H9 (cell line): Measurements from ENCODE around the gene SLC16A2. TPM values are rescaled to one million over a fixed set of nuclear protein-coding genes. Genes with fewer than 3 reads are reported as not detected.

Source experiments
- DNase-seq: peaks from one replicate; pipeline ENCODE4 v3.0.0-alpha.2; 2017
- H2AFZ ChIP-seq: one replicate; pipeline ENCODE4 v1.6.1; 2013; ENCODE audit warnings: mild to moderate bottlenecking, low read length, control low read depth, moderate library complexity
- H2AK5ac ChIP-seq: 2 replicates; pipeline ENCODE4 v1.6.1; 2013; ENCODE audit warnings: low read length, control low read depth, mixed read lengths; ENCODE audit not compliant: insufficient read length
- H2BK120ac ChIP-seq: one replicate; pipeline ENCODE4 v1.6.1; 2013; ENCODE audit warnings: low read depth, mild to moderate bottlenecking, low read length, control low read depth, inconsistent platforms; ENCODE audit not compliant: poor library complexity, severe bottlenecking
- H2BK12ac ChIP-seq: 2 replicates; pipeline ENCODE4 v1.6.1; 2013; ENCODE audit warnings: low read length, control low read depth, mixed read lengths, low read depth; ENCODE audit not compliant: insufficient read length
- H2BK15ac ChIP-seq: 2 replicates; pipeline ENCODE4 v1.6.1; 2013; ENCODE audit warnings: low read depth, low read length, control low read depth
- H2BK20ac ChIP-seq: one replicate; pipeline ENCODE4 v1.6.1; 2013; ENCODE audit warnings: low read depth, mild to moderate bottlenecking, low read length, control low read depth, inconsistent platforms; ENCODE audit not compliant: poor library complexity, severe bottlenecking
- H2BK5ac ChIP-seq: 2 replicates; pipeline ENCODE4 v1.6.1; 2013; ENCODE audit warnings: low read length, control low read depth, mixed read lengths; ENCODE audit not compliant: insufficient read length
- H3K14ac ChIP-seq: 2 replicates; pipeline ENCODE4 v1.6.1; 2013; ENCODE audit warnings: low read length, control low read depth; ENCODE audit not compliant: insufficient read depth
- H3K18ac ChIP-seq: 2 replicates; pipeline ENCODE4 v1.6.1; 2013; ENCODE audit warnings: low read depth, mild to moderate bottlenecking, mixed read lengths, low read length, control low read depth; ENCODE audit not compliant: insufficient read length
- H3K23ac ChIP-seq: 2 replicates; pipeline ENCODE4 v1.6.1; 2013; ENCODE audit warnings: low read length, control low read depth, mixed read lengths, low read depth; ENCODE audit not compliant: insufficient read length
- H3K23me2 ChIP-seq: 2 replicates; pipeline ENCODE4 v1.6.1; 2013; ENCODE audit warnings: low read depth, mild to moderate bottlenecking, mixed read lengths, low read length, control low read depth; ENCODE audit not compliant: insufficient read length, poor library complexity, severe bottlenecking
- H3K27ac ChIP-seq: 2 replicates; pipeline ENCODE4 v1.5.1; 2013; ENCODE audit warnings: low read length, control low read depth, mixed read lengths, low read depth; ENCODE audit not compliant: insufficient read length
- H3K27me3 ChIP-seq: 2 replicates; pipeline ENCODE4 v1.6.1; 2013; ENCODE audit warnings: low read length, control low read depth, inconsistent platforms; ENCODE audit not compliant: insufficient read depth
- H3K4ac ChIP-seq: 2 replicates; pipeline ENCODE4 v1.6.1; 2013; ENCODE audit warnings: low read depth, mild to moderate bottlenecking, control low read depth, inconsistent platforms, low read length, moderate library complexity
- H3K4me1 ChIP-seq: 2 replicates; pipeline ENCODE4 v1.6.1; 2013; ENCODE audit warnings: low read length, control low read depth, inconsistent platforms; ENCODE audit not compliant: insufficient read depth
- H3K4me2 ChIP-seq: 2 replicates; pipeline ENCODE4 v1.6.1; 2013; ENCODE audit warnings: low read length, control low read depth, mixed read lengths; ENCODE audit not compliant: insufficient read length, insufficient read depth
- H3K56ac ChIP-seq: 2 replicates; pipeline ENCODE4 v1.6.1; 2013; ENCODE audit warnings: low read depth, mild to moderate bottlenecking, mixed read lengths, low read length, control low read depth; ENCODE audit not compliant: insufficient read length
- H3K79me1 ChIP-seq: 2 replicates; pipeline ENCODE4 v1.6.1; 2013; ENCODE audit warnings: low read depth, mild to moderate bottlenecking, moderate library complexity, low read length, control low read depth, inconsistent platforms; ENCODE audit not compliant: insufficient read depth, poor library complexity, severe bottlenecking
- H3K79me2 ChIP-seq: 2 replicates; pipeline ENCODE4 v1.6.1; 2013; ENCODE audit warnings: low read length, control low read depth, inconsistent platforms; ENCODE audit not compliant: insufficient read depth
- H3K9ac ChIP-seq: 2 replicates; pipeline ENCODE4 v1.6.1; 2013; ENCODE audit warnings: low read length, control low read depth, mixed read lengths; ENCODE audit not compliant: insufficient read length; ENCODE audit errors: extremely low read depth
- H3K9me3 ChIP-seq: one replicate; pipeline ENCODE4 v1.6.1; 2013; ENCODE audit warnings: low read depth, low read length, inconsistent platforms; ENCODE audit not compliant: control insufficient read depth
- H3T11ph ChIP-seq: one replicate; pipeline ENCODE4 v1.6.1; 2013; ENCODE audit warnings: mild to moderate bottlenecking, low read length, control low read depth, inconsistent platforms
- H4K20me1 ChIP-seq: one replicate; pipeline ENCODE4 v1.6.1; 2013; ENCODE audit not compliant: control insufficient read depth, insufficient read length, insufficient read depth
- H4K5ac ChIP-seq: 2 replicates; pipeline ENCODE4 v1.6.1; 2013; ENCODE audit warnings: low read depth, mild to moderate bottlenecking, mixed read lengths, low read length, control low read depth; ENCODE audit not compliant: insufficient read length
- H4K8ac ChIP-seq: replicated peaks from 2 replicates; pipeline ENCODE4 v1.6.1; 2013; ENCODE audit warnings: low read length, control low read depth, mixed read lengths, low read depth; ENCODE audit not compliant: insufficient read length
- H4K91ac ChIP-seq: 2 replicates; pipeline ENCODE4 v1.6.1; 2013; ENCODE audit warnings: low read depth, mild to moderate bottlenecking, moderate library complexity, mixed read lengths, low read length, control low read depth; ENCODE audit not compliant: insufficient read length
- H3K27ac Mint-ChIP-seq, 3 experiments: 2 replicates in 2 of 3; 3 replicates in 1 of 3; pipeline ENCODE4 v1.8.0; 2020 to 2021; ENCODE audit warnings: mixed read lengths in 3 of 3, mild to moderate bottlenecking in 1 of 3, moderate library complexity in 1 of 3
- H3K27me3 Mint-ChIP-seq: 2 replicates; pipeline ENCODE4 v1.8.0; 2021; ENCODE audit warnings: low read depth, mild to moderate bottlenecking, moderate library complexity, mixed read lengths
- H3K36me3 Mint-ChIP-seq, 3 experiments: 2 replicates in 2 of 3; 3 replicates in 1 of 3; pipeline ENCODE4 v1.8.0; 2020 to 2021; ENCODE audit warnings: low read depth in 3 of 3, mixed read lengths in 3 of 3; ENCODE audit not compliant: insufficient read depth in 1 of 3
- H3K4me1 Mint-ChIP-seq, 2 experiments: 2 replicates each; pipeline ENCODE4 v1.8.0; 2020; ENCODE audit warnings: mixed read lengths in 2 of 2
- H3K4me3 Mint-ChIP-seq, 2 experiments: 2 replicates in 1 of 2; 3 replicates in 1 of 2; pipeline ENCODE4 v1.8.0; 2020 to 2021; ENCODE audit warnings: mild to moderate bottlenecking in 2 of 2, mixed read lengths in 2 of 2, moderate library complexity in 1 of 2
- H3K9me3 Mint-ChIP-seq, 2 experiments: 2 replicates in 1 of 2; 3 replicates in 1 of 2; pipeline ENCODE4 v1.8.0; 2020; ENCODE audit warnings: mild to moderate bottlenecking in 2 of 2, mixed read lengths in 2 of 2, moderate library complexity in 1 of 2
- CTCF ChIP-seq: fragments of 200-600 bp; sonication (generic); conservative IDR thresholded peaks from 3 replicates; pipeline ENCODE4 v1.8.0; 2021; ENCODE audit warnings: antibody characterized with exemption, mild to moderate bottlenecking
- WGBS: extraction: QIAGEN DNeasy Blood & Tissue Kit; methylation state at CpG from one replicate; pipeline ENCODE4 v1.1.7; 2013; ENCODE audit warnings: missing lambda C conversion rate, low lambda C conversion rate, mixed read lengths; ENCODE audit not compliant: insufficient read length; ENCODE audit errors: extremely low coverage; 5-methylcytosine and 5-hydroxymethylcytosine counted together
- total RNA-seq: library from RNA; stranded (reverse); gene quantifications from 2 replicates; pipeline ENCODE4 v1.2.1, GENCODE V29; 2021

The SLC16A2 gene
- total RNA-seq, 1 experiment from 2014 or later, result 17.1 TPM

GRCh38 chrX:74500555-74500954 lies 79.3 kb downstream of the SLC16A2 start:
- no peaks in the 10 kb centered on the region for H3K79me2 ChIP-seq
- no peaks in the 10 kb centered on the region for H3K27me3 ChIP-seq
- H2BK20ac ChIP-seq, result no peak overlapping the region
- no peak for TF ChIP-seq CTCF
- H2BK15ac ChIP-seq, result no peak overlapping the region
- no peak overlapping the region for H3K56ac ChIP-seq
- no peak overlapping the region for H3T11ph ChIP-seq
- H4K5ac ChIP-seq, result no peak overlapping the region
- no peaks in the 10 kb centered on the region for H3K23me2 ChIP-seq
- H3K9me3 ChIP-seq, result no peaks in the 10 kb centered on the region
- no peaks in the 10 kb centered on the region for H3K4me1 ChIP-seq
- Mint-ChIP-seq H3K36me3 (peaks cover 0 to 5% (median 2%) of the 10 kb centered on the region in 3 experiments; a peak in 2 of 7 replicates), H3K27me3 (no peaks in the 10 kb centered on the region; the same call in 1 of the 2 replicates), H3K4me1 (0 out of 4 replicates have a peak, but pooled peaks cover 0 to 3% of the 10 kb centered on the region in 2 experiments), H3K9me3 (peaks cover 26 to 39% of the 10 kb centered on the region in 2 experiments), H3K27ac (no peak overlapping the region), H3K4me3 (no peak overlapping the region)
- H3K23ac ChIP-seq, result no peak overlapping the region
- no peak overlapping the region for H3K4ac ChIP-seq
- no peak overlapping the region for H2AK5ac ChIP-seq
- no peak for DNase-seq
- no peak overlapping the region for H3K27ac ChIP-seq
- no peak overlapping the region for H3K9ac ChIP-seq
- no peak overlapping the region for H3K18ac ChIP-seq
- no peak overlapping the region for H2AFZ ChIP-seq
- H2BK5ac ChIP-seq, result no peak overlapping the region
- WGBS, result no CpG with 5 or more reads among the region's 4 CpGs
- H3K4me2 ChIP-seq, result no peak overlapping the region
- H4K8ac ChIP-seq, result no peak overlapping the region
- no peak overlapping the region for H2BK12ac ChIP-seq
- H2BK120ac ChIP-seq, result no peak overlapping the region
- no peak overlapping the region for H4K91ac ChIP-seq
- H4K20me1 ChIP-seq, result no peaks in the 10 kb centered on the region
- no peak overlapping the region for H3K14ac ChIP-seq
- no peaks in the 10 kb centered on the region for H3K79me1 ChIP-seq
